LNCAP (cell line): Measurements from ENCODE around the gene NUFIP1.

ENCODE experiments used
- TF ChIP-seq, protein P1 (sequence below): fragments of 450-650 bp; IDR thresholded peaks from 2 replicates; pipeline ENCODE4 v1.5.1; 2017; ENCODE audit warnings: mild to moderate bottlenecking

The NUFIP1 gene

DNA sequence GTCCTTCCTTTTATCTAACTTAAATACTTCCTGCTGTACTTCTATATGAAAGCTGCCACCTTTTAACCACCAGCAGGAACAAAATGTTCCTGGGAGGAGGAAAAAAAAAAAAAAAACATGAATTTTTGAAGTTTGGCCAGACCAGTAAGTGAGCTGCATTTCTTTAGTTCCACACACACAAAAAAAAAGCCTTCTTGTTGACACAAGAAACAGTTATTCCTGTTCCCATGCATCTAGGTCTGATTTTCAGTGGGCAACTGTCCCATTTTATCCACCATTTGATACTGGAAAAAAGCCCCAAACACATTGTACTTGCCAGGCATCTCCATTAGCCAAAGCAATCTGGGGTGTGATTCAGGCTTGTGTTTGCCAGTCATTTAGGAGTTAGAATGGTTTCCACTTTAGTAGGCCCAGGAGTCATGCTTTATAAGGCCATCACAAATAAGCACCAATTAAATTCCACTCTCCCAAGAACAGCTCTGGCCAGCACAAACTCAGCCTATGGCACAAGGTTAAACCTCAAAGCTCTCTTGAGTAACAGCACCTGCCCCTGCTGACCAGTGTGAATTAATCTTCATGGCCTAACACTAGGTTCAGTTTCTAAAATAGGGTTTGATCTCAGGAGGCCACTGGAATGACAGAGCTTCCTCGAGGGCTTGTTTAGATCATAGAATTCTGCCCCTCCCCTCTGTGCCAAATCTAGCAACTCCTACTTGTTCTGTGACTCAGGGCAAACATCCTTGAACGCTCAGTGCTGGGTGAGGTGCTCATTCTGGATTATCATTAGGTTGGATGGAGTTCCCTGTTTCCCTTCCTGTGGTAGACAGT lies 67.1 kb downstream of the NUFIP1 start:
- TF ChIP-seq, protein P1, sequence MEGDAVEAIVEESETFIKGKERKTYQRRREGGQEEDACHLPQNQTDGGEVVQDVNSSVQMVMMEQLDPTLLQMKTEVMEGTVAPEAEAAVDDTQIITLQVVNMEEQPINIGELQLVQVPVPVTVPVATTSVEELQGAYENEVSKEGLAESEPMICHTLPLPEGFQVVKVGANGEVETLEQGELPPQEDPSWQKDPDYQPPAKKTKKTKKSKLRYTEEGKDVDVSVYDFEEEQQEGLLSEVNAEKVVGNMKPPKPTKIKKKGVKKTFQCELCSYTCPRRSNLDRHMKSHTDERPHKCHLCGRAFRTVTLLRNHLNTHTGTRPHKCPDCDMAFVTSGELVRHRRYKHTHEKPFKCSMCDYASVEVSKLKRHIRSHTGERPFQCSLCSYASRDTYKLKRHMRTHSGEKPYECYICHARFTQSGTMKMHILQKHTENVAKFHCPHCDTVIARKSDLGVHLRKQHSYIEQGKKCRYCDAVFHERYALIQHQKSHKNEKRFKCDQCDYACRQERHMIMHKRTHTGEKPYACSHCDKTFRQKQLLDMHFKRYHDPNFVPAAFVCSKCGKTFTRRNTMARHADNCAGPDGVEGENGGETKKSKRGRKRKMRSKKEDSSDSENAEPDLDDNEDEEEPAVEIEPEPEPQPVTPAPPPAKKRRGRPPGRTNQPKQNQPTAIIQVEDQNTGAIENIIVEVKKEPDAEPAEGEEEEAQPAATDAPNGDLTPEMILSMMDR: no peak

DNA sequence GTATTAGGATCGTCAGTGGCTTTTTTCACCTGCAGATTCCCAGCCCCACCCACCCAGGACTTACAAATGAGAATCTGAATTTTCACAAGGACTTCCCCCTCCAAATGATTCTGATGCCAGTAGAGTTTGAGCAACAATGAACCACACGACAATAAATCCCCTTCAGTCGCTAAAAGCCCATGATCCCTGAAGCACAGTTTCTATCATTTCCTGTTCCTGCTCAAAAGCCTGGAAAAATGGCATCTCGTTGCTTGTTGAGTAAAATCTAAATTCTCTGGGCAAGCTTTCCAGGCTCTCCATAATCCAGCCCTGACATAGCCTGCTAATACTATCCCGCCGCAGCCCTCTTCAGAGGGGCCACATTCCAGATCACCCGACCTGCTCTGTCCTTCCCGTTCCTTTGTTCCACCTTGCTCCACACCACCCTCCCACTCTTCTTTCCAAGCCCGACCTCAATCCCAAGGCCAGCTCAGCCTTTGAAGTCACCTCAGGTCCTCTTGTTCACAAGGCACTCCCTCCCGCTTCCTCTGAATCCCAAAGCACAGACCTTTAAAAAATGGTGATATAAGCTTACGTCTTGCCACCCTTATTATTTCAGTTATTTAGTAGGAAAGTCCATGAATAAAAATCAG lies 67.9 kb downstream of the NUFIP1 start:
- TF ChIP-seq, protein P1: no peak

DNA sequence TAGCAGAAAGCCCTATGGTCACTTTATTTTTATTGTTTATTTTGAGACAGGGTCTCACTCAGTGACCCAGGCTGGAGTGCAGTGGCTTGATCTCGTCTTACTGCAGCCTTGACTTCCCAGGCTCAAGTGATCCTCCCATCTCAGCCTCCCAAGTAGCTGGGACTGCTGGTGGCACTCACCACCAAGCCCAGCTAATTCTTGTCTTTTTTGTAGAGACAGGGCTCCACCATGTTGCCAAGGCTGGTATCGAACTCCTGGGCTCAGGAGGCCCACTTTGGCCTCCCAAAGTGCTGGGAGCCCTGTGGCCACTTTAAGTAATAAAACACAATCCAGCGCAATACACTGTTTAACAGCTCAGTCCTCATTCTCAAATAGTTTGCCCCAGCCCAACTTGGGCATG lies 69.3 kb downstream of the NUFIP1 start:
- TF ChIP-seq, protein P1: no peak

DNA sequence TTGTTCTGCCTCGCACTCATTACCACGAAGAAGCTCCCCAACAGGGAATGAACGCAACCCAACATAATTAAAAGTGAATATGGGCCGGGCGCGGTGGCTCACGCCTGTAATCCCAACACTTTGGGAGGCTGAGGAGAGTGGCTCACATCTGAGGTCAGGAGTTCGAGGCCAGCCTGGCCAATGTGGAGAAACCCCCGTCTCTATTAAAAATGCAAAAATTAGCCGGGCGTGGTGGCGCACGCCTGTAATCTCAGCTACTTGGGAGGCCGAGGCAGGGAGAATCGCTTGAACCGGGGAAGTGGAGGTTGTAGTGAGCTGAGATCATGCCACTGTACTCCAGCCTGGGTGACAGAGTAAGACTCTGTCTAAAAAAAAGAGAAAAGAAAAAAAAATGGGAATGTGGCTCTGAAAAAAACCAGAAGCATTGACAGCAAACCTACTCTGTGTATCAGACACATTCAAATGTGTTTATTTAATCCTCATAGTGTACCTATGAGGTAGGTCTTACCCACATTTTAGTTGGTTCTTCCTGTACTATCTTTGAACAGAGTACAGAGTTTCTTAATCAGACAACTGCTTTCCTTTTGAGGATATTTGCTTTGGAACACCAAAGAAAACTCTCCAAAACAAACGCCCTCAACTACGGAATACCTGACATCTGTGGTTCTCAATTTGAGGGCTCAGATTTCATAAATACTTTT lies 70.0 kb downstream of the NUFIP1 start:
- TF ChIP-seq, protein P1: no peak

DNA sequence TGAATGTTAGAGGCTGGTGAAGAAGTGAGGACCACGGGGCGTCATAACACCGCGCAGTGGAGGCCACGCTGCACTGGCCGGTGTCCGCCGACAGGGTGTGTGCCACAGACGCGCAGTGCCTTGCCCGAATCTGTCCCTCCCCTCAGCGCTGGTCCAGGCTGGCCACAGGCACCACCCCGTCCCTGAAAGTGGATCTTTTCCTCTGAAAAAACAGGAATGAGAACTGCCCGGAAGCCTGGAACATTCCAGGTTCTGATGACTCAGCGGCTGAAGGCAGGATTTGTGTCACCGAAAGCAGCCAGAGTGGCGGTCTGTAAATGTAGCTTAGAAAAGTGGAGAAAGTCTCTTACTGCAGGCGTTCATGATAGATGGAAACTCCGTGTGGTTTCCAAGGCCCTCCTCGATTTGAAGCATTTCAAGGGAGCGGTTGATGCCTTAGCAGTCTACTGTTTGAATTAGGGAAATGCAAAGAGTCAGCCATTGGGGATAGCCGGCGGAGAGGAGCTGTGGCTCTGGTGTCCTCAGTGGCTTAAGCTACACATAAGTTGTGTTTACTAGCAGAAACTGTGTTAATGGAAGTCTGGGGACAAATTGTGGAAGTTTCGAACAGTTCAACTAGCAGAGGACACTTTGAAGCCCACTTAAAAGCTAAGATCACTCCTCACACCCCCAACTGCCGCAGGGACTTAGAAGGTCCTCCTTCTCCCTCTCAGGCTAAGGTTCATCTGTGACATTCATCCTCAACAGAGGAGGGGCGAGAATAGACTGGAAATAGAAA lies 70.8 kb downstream of the NUFIP1 start:
- TF ChIP-seq, protein P1: no peak; the same call in 1 of the 2 replicates

DNA sequence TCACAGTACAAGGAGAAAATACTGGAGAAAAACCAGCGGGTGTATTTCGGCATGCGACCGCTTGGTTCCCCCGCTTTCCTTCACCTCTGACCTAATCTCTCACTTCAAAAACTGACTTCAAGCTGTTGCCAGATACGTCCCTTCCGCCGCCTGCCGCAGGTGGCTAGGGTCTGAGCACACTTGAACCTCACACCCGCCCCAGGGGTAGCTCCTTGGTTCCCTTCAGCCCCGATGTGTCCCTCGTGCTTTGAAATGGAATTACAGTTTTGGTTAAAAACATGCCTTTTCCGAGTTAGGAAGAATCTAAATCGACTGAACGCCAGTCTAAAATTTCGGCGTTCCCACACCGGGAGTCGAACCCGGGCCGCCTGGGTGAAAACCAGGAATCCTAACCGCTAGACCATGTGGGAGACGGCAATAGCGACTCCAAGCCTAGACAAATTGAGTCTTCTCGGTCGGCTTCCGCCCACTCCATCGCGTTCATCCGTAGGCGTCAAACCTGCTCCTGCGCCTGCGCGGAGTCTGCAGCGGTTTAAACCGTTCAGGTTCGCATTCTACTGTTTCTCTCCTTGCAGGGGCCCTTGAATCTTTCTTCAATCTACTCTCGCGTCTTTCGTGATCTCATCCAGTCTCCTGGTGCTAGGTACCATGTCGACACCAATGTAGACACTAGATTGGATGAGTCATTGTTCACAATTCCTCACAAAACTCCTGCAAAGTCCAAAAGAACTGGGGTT lies 71.5 kb downstream of the NUFIP1 start:
- TF ChIP-seq, protein P1: no peak
